ENCODE data around the gene SRC. TPM values are rescaled to one million over a fixed set of nuclear protein-coding genes. Genes with fewer than 3 reads are reported as not detected.

SRC gene
- polyA plus RNA-seq, 3 donors, result 55.6 to 72.5 (median 67.2) TPM

DNA sequence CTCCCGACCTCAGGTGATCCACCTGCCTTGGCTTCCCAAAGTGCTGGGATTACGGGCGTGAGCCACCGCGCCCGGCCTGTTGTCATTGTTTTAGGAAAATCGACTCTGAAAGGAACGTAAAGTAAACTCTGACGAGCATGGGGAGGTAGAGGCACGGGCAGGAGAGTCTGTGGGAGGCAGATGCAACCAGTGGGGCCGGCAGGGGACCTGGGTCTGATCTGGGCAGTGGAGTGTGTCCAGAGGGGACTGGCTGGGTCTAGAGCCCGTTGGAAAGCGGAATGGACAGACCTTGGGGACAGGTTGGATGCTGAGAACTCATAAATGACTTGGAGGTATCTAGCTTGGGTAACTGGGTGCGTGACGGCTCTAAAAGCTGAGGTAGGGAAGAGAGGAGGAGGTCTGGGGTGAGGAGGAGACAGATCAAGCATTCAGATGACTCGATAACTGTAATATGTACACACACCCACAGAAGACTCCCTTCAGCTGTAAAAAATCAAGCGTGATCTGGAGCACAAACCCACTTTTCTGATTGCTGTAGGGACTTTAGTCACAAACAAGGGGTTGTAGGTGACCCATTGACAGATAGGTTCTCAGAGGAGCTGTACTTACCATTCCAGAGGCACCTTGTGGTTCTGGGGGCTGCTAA, 34.1 kb upstream of the SRC start:
- DNase-seq, result no peak

DNA sequence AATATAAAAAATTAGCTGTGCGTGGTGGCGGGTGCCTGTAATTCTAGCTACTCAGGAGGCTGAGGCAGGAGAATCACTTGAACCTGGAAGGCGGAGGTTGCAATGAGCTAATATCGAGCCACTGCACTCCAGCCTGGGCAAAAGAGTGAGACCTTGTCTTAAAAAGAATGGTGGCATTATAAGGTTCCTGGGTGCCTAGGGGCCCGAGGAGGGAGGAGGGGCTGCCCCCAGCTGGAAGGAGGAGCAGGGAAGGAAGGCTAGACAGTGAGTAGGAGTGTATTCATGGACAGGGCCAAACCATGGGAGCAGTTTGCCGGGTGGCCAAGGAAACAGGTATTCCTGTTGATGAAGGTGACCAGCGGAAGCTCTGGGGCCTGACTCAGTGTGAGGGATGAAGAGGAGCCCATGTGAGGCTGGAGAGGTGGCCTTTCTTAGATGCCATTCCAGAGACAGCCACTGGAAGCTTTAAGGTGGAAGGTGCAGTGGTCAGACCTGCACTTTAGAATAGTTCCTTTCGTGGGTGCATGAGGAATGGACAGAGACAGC, 32.3 kb upstream of the SRC start:
- DNase-seq, result no peak

DNA sequence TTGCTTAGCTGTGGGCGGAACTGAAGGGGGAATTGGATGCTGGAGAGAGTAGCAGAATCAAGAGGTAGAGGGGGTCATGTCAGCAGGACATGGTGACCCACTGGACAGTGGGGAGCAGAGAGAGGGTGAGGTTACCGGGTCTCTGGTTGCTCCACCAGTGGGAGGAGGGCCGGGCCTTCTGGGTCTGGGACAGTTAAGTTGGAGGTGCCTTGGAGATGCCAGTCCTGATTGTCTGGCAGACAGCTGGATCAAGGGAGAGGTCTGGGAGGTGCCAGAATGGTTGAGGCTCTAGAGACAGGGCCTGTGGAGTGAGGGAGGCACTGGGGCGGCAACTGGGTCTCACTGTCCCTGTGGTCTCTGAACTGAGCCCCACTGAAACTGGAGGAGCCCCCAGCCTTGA, 31.8 kb upstream of the SRC start:
- DNase-seq, result no peak

DNA sequence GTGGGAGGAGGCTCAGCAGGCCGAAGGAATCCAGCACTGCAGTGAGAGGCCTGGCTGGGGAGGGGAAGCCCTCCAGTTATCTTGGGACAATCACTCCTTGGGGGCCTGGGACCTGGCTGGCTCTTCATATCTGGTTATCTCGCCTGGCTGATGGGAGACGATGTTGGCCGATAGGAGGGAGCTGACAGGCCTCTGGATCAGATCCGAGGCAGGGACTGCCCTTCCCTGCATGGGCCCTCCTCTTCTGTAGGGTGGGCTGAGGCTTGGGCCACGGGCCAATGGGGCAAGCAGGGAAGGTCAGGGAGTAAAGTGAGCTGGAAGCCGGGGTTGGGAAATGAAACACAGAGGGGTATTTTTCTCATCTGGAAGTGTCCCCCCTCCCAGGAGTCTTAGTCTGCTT, 31.3 kb upstream of the SRC start:
- DNase-seq, result no peak

DNA sequence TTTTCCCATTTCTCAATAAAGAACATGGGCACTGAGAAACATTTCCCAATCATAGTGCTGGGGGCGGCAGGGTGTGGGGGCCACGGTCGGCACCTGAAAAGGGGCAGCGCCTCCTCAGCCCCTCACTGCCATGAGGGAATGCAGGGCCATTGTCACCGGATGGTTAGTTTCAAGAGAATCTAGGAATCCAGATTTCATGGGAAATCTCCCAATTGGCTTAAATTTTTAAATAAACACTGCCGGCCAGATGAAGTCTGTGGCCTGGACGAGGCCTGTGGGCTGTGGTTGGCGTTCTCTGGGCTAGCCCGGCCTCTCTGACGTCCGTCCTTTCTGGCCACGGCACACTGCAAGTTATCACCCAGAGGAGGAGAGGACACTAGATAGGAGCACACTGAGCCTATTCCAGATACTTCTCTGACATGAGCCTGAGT, 30.9 kb upstream of the SRC start:
- no peak for DNase-seq

DNA sequence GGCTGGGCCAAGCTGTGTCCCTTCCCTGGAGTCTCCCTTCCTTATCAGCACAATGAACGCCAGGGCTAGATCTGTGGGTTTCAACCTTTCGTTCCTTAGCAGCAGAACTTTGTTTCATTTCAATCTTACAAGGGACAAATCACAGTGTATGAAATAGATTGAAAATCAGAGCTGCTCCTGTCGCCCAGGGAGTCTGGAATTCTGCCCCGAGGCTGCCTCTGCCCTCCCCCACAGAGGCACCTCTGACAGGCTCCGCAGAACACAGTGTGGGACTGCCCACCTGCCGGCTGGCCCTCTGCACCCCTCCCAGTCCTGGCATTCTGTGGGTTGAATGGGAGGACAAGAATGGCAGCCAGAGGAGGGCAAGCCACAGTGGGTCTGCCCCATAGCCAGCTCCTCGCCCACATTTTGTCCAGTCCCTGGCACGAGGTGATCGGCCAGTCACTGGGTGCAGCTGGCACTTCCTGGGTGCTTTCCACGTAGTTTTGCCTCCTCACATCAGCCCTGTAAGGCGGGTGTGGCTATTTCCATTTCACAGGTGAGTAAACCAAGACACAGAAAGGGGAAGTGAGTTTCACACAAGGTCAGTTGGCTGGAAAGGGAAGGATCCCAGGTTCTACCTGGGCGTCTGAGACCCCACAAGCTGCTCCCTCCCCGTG, 30.4 kb upstream of the SRC start:
- peak; percentile 51 for DNase-seq

DNA sequence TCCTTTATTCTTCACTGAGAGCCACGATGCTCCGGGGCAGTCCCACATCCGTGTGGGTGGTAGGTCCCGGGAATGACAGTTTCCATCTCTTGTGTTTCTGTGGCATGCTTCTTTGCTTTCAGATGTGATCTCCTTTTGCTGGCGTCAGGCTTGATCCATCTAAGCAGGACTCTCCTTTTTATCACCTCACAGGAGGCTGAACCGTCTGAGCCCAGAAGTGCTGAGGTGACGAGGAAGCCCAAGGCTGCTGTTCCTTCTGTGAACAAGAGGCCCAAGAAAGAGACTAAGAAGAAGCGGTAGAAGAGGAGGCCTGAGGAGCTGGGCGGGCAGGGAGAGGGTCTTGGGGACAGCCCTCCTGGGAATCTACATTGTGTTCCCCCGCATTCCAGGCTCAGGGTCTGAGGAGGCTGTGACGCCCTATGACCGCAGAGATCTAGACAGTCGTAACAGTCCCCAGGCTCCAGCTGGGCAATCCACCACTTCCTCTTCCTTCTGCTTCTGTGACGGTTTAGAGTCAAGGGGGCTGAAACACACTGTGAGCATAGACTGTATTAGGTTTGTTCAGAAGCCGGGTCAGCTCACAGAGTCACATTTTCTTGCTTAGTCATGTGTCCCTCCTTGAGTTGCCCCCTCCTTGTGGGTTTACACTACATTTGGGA, 29.7 kb upstream of the SRC start:
- no peak for DNase-seq

DNA sequence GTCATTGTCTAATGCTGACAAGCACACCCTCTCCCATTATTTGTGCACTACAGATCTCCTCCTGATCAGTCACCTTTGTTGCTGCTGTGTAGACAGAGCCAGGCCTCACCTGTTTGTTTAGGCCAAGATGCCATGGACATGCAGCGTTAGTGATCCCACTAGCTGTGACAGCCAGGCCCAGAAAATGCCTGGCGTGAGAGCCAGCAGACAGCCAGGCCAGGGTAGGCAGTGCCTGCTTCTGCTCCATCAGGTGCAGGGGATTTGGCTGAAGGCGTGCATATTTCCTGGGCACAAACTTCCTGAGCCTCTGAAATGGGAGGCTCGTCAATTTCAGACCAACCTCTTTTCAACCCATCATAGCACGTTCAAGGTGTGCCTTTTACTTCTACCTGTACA, 29.2 kb upstream of the SRC start:
- DNase-seq, result no peak

DNA sequence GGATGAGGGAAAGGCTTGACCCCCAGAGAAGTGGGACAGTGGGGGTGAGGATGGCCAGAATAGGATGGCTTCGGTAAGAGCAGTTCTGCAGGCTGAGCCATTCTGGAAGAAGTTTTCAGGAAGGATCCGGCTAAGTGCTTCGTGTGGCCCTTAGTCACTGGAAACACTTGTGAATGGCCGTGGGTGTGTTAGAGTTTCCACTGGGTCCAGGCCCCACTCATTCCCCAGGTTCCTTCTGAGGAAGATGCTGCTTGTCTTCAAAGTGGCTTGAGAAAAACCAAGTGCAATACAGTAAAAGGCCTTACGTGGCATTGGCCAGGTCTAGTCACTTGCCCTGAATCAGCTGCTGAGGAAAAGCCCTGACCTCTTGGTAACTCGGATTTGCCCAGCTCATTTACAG, 28.6 kb upstream of the SRC start:
- DNase-seq, result no peak

DNA sequence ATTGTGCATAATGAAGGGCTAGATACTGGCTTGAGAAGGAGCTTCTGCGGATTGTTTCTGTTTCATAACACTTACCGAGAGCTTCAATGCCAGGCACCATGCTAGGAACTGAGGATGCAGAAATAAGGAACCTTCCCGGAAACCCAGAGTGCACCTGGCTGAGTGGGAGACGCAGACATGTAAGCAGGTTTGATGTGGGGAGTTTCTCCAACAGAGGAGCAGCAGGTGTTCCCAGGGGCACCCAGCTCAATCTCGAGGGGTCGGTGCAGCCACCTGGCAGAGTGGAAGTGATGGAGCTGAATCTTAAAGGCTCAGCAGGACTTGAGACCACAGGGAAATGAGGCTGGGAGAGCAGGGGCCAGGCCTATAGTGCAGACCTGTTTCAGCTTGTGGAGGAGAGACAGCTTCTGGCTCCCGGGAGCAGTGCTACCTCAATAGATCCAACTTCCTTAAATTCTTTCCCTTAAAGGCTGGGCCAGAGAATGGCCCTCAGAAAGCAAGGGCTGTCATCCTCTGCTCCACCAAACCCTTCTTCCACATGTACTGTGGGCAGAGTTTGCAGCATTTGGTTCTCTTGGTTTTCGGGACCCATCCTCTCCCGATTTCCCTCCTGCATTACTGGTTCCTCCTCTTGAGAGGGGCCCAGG, 27.8 kb upstream of the SRC start:
- no peak for DNase-seq

DNA sequence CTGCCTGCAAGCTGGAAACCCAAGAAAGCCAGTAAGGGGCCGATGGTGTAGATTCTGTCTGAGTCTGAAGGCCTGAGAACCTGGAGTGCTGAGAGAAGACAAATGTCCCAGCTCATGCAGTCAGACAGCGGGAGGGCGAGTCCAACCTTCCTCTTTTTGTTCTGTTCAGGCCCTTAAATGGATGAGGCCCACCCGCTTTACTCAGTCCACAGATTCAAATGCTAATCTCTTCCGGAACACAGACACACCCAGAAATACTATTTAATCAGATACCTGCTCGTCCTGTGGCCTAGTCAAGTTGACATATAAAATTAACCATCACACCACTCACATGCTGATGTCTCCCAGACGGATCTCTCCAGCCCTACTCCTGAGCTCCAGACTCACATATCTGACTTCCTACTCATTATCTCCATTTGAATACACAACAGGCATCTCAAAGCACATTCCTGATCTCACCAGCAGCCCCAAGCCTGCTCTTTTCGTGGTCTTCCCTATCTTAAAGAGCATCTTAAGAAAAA, 26.7 kb upstream of the SRC start:
- DNase-seq, result no peak

DNA sequence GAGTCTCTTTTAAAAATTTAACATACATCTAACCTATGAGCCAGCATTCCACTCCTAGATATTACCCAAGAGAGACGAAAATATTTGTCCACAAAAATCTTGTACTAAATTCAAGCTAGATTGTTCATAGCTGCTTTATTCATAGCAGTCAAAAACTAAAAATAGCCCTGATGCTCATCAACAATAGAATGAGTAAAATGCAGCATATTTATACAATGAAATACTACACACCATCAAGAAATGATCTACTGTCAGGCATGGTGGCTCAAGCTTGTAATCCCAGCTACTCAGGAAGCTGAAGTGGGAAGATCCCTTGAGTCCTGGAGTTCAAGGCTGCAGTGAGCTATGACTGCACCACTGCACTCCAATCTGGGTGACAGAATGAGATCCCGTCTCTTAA, 22.0 kb upstream of the SRC start:
- no peak for DNase-seq

DNA sequence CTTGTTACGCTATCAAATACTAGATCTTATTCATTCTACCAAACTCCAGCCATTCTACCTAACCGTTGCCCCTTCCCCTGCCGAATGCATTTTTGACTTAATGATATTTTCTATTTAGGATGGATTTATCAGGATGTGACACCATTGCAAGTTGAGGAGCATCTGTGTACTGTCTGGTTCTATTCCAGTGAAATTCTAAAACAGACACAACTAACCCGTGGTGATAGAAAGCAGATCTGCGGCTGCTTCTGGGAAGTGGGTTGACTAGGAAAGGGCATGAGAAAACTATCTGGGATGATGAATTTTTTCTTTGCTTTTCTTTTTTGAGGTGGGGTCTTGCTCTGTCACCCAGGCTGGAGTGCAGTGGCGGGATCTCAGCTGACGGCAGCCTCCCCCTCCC, 20.7 kb upstream of the SRC start:
- no peak for DNase-seq

DNA sequence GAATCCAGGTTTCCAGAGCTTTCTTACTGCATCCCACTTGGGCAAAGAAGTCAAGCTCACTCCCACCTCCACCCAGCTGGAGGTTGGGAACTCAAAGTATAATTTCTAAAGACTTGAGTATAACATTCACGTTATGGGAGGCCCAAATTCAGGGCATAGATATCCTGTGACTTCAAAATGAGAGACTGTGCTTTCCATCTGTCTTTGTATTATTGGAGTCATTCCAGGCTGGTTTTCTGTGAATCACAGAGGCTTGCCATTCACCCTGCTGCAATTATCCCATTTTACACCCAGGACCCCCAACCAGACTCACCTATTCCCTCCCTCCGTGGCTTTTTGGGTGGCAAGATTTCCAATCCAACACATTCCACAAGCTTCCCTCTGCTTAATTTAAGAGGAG, 19.3 kb upstream of the SRC start:
- no peak for DNase-seq

DNA sequence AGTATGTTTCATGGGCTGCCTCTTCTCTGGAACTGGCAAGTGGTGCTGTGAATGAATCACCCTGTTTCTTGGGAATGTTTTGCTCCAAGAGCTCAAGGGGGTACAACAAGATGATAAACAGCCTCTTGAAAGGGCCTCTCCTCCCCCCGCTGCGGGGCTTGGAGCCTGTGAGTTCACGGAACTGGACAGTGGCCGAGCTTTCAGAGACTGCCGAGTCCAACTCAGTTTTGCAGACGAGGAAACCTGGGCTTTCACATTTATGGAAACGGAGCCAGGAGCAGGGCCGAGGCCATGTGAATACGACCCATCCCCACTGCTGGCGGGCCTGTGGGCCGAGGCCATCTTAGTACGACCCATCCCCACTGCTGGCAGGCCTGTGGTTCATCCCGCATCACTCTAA, 18.2 kb upstream of the SRC start:
- DNase-seq, result no peak

DNA sequence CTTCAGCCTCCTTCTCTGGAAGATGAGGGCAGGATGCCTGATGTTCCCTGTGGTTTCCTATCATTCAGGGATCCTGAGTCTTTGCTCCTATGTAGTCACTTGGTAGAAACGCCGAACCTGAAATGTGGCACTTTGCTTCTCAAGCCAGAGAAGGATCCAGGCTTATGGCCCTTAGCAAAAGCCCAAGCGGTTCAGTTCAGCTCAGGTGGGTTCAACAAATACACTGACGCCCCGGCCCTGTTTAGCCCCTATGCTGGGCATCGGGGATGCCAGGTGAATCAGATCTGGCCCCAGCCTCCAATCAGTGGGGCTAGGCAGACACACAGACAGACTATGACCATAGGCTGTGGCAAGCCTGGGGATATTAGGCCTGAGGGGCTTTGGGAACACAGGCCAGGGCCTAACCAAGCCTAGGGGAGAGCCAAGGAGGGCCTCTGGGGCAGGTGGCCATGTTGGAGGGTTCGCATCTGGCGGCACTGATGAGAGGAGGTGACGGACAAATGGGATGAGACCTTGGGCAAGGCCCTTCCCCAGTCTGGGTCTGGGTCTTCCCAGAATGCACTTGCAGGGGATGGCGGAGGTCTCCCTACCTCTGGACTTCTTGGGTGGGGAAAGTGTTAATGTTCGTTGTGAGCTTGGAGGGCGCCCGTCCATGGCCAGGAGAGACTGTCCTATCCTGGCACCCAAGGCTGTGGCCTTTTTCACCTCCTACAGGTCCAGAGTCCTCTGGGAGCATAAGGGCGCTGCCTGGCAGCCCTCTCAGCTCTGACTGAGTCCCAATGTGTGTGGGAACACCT, 17.6 kb upstream of the SRC start:
- DNase-seq, result no peak

DNA sequence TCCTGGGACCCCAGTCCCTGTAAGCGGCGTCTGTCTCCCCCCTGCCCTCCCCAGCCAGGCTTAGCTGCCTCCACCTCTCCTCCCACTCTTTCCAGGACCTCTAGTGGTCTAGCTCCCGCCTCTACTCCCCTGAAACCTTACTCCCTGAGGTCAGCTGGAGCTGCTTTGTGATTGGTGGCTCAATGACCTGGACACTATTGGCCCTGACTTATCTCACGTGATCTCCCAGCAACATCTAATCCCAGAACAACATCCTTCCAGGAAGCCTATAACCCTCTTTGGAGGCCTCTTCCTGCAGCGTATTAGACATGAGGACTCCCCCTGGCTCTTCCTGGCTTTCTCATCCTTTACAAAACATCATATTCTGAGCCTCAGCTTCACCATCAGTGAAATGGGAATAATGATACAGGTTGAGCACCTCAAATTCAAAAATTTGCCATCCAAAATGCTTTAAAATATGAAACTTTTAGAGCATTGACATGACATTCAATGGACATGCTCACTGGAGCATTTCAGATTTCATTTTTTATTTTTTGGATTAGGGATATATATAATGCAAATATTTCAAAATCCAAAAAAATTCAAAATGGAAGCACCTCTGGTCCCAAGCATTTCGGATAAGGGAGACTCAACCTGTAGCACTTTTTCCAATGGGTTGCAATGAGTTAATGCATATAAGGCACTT, 16.3 kb upstream of the SRC start:
- no peak for DNase-seq

DNA sequence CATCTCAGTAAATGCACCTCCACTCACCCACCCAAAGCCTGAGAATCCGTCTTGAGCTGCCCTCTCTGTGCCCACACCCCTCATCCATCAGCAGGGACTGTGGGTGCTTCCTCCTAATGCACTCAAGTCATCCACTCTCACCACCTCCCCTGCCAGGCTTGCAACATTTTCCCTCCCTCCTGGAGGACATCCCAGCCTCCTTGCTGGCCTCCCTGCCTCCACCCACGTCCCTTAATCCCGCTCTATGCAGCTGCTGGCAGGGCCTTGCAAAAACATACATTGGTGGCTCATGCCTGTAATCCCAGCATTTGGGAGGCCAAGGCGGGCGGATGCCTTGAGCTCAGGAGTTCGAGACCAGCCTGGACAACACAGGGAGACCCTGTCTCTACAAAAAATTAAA, 15.6 kb upstream of the SRC start:
- no peak for DNase-seq

DNA sequence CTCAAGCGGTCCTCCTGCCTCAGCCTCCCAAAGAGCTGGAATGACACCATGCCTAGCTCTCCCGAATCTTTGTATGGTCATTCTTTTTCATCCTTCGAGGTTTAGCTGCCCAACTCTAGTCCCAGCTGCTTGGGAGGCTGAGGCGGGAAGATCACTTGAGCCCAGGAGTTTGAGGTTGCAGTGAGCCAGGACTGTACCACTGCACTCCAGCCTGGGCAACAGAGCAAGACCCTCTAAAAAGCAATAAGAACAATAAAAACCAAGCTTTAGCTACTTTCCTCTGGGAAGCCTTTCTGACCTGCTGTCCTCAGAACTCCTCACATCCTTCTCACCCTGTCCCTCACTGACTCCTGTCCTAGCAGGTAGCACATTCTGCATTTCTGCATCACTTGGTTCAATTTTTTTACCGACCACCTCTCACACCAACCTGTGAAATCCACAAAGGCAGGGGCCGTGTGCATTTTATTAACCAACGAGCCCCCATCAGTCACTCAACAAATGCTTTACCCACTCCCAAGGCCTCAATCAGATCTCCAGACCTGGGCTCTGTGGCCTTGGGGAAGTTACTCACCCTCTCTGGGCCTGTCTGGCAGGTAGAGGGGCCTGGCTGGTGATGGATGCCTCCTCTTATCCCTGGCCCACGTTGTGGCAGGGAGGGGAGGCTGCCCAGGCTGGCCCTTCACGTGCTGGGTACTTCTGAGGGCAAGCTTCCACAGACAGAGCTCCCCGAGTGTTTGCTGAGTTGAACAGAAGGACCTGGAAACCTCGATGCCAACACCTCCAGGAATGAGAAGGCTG, 14.7 kb upstream of the SRC start:
- no peak for DNase-seq
